ENCODE measurements around the gene DNM3. TPM values are rescaled to one million over a fixed set of nuclear protein-coding genes. Genes with fewer than 3 reads are reported as not detected.

The DNM3 gene
- total RNA-seq, 1 donor from 2014 or later = 1.1 TPM

DNA sequence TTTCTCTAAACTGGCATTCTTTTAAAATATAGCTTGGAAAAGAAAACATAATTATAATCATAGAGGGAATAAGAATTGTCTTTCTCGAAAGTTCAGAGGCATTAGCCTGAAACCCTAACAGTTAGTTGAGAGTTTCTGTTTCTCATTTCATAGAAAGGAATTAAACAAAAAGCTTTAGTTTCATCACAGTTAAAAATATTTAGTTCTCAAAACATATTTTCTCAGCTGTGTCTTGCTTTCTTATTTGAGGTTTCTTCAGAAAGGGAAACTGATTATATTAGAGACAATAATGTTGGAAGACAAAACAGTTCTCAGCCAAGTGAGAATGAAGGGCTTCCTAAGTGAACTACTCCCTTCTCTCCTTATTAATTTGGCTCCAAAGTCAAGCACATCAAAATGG lies 503.8 kb downstream of the DNM3 start:
- Histone ChIP-seq H3K4me1 (peaks cover 16% of the 10 kb centered on the region), H3K27me3 (no peaks in the 10 kb centered on the region), H3F3A (ENCODE audit: low read depth) (no peaks in the 10 kb centered on the region), H3K4me3 (no peak overlapping the region), H4K20me1 (ENCODE audit: low read depth) (no peaks in the 10 kb centered on the region), H2AFZ (replicated peaks) (no peak overlapping the region), H3K4me2 (no peak overlapping the region), H3K9ac (no peak overlapping the region), H3K36me3 (no peaks in the 10 kb centered on the region), H3K79me2 (ENCODE audit: low read depth) (no peaks in the 10 kb centered on the region), H3K9me3 (ENCODE audit: low read depth) (peaks cover 6% of the 10 kb centered on the region), H3K27ac (no peak overlapping the region)
- no peak for DNase-seq (ENCODE audit: low spot score)
- Mint-ChIP-seq H3K4me3 (no peak overlapping the region), H3K4me1 (peaks cover 28% of the 10 kb centered on the region), H3K36me3 (peaks cover 3% of the 10 kb centered on the region), H3K27ac (no peak overlapping the region), H3K9me3 (peaks cover 16% of the 10 kb centered on the region), H3K27me3 (ENCODE audit: insufficient read depth, low read depth) (no peaks in the 10 kb centered on the region)
- TF ChIP-seq EZH2 (IDR thresholded peaks at IDR 0.05) = no peak
- TF ChIP-seq CTCF (IDR thresholded peaks at IDR 0.05) = no peak
- no peak for TF ChIP-seq EZH2phosphoT487 (IDR thresholded peaks at IDR 0.05)

DNA sequence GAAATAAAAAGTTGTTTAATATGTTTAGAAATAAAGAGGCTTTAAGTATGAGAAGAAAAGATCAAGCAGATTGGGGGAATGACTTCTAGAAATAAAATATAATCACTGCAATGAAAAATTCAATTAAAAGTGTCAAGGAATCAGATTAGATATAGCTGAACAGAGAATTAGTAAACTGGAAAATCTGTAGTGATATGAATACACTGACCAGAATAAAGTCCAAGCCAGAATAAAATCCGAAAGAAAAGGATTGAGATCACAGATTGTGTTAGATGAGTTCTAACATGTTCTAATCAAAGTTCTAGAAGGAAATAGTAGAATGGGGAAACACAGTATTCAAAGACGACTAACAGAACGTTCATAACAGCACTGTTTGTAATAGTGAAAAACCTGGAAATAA lies 506.1 kb downstream of the DNM3 start:
- TF ChIP-seq CTCF (IDR thresholded peaks at IDR 0.05) = no peak
- no peak for TF ChIP-seq EZH2 (IDR thresholded peaks at IDR 0.05)
- no peak for TF ChIP-seq EZH2phosphoT487 (IDR thresholded peaks at IDR 0.05)

GRCh38 chr1:172350856-172351255 lies 509.6 kb downstream of the DNM3 start:
- Mint-ChIP-seq H3K4me1 (peaks cover 15% of the 10 kb centered on the region), H3K4me3 (no peak overlapping the region), H3K36me3 (peaks cover 3% of the 10 kb centered on the region), H3K27ac (no peak overlapping the region), H3K9me3 (peaks cover 16% of the 10 kb centered on the region), H3K27me3 (ENCODE audit: insufficient read depth, low read depth) (no peaks in the 10 kb centered on the region)
- Histone ChIP-seq H3K36me3 (no peaks in the 10 kb centered on the region), H3K4me1 (no peaks in the 10 kb centered on the region), H3K79me2 (ENCODE audit: low read depth) (no peaks in the 10 kb centered on the region), H3F3A (ENCODE audit: low read depth) (no peaks in the 10 kb centered on the region), H3K4me2 (no peak overlapping the region), H3K27ac (no peak overlapping the region), H3K9me3 (ENCODE audit: low read depth) (peaks cover 6% of the 10 kb centered on the region), H3K4me3 (no peak overlapping the region), H3K9ac (no peak overlapping the region), H4K20me1 (ENCODE audit: low read depth) (no peaks in the 10 kb centered on the region), H2AFZ (replicated peaks) (no peak overlapping the region), H3K27me3 (no peaks in the 10 kb centered on the region)
- TF ChIP-seq EZH2phosphoT487 (IDR thresholded peaks at IDR 0.05) (no peak), EZH2 (IDR thresholded peaks at IDR 0.05) (no peak), CTCF (IDR thresholded peaks at IDR 0.05) (no peak)
- DNase-seq (ENCODE audit: low spot score) = no peak

More for the DNA sequence above, 506.1 kb downstream of the DNM3 start:
- Histone ChIP-seq H3K9ac (no peak overlapping the region), H3K4me2 (no peak overlapping the region), H2AFZ (replicated peaks) (no peak overlapping the region), H3K9me3 (ENCODE audit: low read depth) (peaks cover 6% of the 10 kb centered on the region), H3K27ac (no peak overlapping the region), H3K27me3 (no peaks in the 10 kb centered on the region), H3K4me1 (peaks cover 13% of the 10 kb centered on the region), H3K36me3 (no peaks in the 10 kb centered on the region), H3F3A (ENCODE audit: low read depth) (no peaks in the 10 kb centered on the region), H3K79me2 (ENCODE audit: low read depth) (no peaks in the 10 kb centered on the region), H3K4me3 (no peak overlapping the region), H4K20me1 (ENCODE audit: low read depth) (no peaks in the 10 kb centered on the region)
- Mint-ChIP-seq H3K4me3 (no peak overlapping the region), H3K4me1 (peaks cover 31% of the 10 kb centered on the region), H3K27me3 (ENCODE audit: insufficient read depth, low read depth) (no peaks in the 10 kb centered on the region), H3K27ac (no peak overlapping the region), H3K9me3 (peaks cover 16% of the 10 kb centered on the region), H3K36me3 (peaks cover 3% of the 10 kb centered on the region)
- no peak for DNase-seq (ENCODE audit: low spot score)

Data from neural progenitor cell (in vitro differentiated cells).